ENCODE measurements around the gene ZNF821. TPM values are rescaled to one million over a fixed set of nuclear protein-coding genes. Genes with fewer than 3 reads are reported as not detected.

The ZNF821 gene
- total RNA-seq, 3 donors from 2014 or later, result 3.7 to 11.1 (median 9.8) TPM

DNA sequence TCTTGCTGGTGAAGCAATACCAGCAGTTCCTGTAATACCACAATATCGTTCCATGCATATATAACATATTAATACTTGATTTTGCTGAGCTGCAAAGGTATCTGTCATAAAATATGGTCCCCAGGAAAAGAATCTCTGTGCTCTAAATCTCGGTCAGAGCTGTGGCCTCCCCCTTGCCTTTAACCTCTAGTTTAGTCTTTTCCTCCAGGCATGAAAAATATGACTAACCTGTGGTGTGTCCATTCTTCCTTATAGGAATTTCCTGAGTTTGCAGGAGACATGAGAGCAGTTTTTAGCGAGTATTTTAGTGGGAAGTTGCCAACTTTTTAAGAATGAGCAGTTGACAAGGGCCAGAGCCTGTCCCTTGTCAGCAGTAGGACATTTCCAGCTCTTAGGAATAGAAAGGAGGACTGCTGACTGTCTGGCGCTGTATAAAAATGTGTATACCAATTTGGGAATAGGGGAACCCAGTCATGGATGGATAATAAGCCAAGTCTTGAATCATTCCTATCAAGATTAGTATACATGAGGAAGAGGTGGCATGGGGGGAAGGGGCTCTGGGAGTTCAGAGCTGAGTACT is 29.5 kb downstream of the ZNF821 start:
- Histone ChIP-seq H3K36me3 (peaks cover 3% of the 10 kb centered on the region), H3K27ac (peak overlapping the region in 1 of 2 donors; percentile 18), H3K9me3 (no peaks in the 10 kb centered on the region), H3K27me3 (no peaks in the 10 kb centered on the region), H3K4me1 (peaks cover 0 to 5% of the 10 kb centered on the region in 2 donors), H3K4me3 (no peak overlapping the region)
- no peak for DNase-seq (ENCODE audit: low spot score in 2 of 2)
- no peak for TF ChIP-seq POLR2A (IDR thresholded peaks at IDR 0.05)
- TF ChIP-seq, protein P1, sequence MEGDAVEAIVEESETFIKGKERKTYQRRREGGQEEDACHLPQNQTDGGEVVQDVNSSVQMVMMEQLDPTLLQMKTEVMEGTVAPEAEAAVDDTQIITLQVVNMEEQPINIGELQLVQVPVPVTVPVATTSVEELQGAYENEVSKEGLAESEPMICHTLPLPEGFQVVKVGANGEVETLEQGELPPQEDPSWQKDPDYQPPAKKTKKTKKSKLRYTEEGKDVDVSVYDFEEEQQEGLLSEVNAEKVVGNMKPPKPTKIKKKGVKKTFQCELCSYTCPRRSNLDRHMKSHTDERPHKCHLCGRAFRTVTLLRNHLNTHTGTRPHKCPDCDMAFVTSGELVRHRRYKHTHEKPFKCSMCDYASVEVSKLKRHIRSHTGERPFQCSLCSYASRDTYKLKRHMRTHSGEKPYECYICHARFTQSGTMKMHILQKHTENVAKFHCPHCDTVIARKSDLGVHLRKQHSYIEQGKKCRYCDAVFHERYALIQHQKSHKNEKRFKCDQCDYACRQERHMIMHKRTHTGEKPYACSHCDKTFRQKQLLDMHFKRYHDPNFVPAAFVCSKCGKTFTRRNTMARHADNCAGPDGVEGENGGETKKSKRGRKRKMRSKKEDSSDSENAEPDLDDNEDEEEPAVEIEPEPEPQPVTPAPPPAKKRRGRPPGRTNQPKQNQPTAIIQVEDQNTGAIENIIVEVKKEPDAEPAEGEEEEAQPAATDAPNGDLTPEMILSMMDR (IDR thresholded peaks at IDR 0.05), result no peak
- TF ChIP-seq POLR2AphosphoS5 (IDR thresholded peaks at IDR 0.05), result no peak
- intact Hi-C loops (cut with DNase I; ENCODE audit: low total_unique reads), result no loop called here

- H3K4me3 ChIP-seq, result no peak overlapping the region
These were observed 30.6 kb downstream of the ZNF821 start for GRCh38 chr16:71853413-71853812.

DNA sequence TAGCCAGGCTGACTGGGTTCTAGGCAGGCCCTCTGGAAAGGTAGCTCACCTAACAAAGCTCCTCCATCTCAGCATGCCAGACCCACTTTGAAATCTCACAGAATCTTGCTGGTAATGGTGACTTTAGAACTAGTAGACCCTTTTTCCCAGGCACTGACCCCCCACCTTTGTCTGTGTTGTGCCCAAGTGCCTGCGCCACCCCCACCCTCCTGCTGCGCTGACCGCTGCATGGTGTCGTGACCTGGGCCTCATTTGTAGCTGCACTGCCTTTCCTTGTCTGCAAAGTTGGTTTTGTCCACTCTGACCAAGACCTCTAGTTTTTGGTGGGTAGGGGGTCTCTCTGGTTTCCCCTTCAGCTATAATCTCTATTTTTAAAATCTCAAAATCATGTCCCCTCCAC is 31.4 kb downstream of the ZNF821 start:
- intact Hi-C loops (cut with DNase I; ENCODE audit: low total_unique reads), result no loop called here
- DNase-seq (ENCODE audit: low spot score in 2 of 2), result no peak
- no peaks in the 10 kb centered on the region for H3K9me3 ChIP-seq
- H3K27ac ChIP-seq, result no peak overlapping the region
- H3K36me3 ChIP-seq, result peaks cover 6% of the 10 kb centered on the region
- H3K27me3 ChIP-seq, result no peaks in the 10 kb centered on the region
- H3K4me1 ChIP-seq, result no peaks in the 10 kb centered on the region
- no peak for TF ChIP-seq POLR2AphosphoS5 (IDR thresholded peaks at IDR 0.05)
- TF ChIP-seq POLR2A (IDR thresholded peaks at IDR 0.05), result no peak
- TF ChIP-seq, protein P1 (IDR thresholded peaks at IDR 0.05), result no peak
- H3K4me3 ChIP-seq, result no peak overlapping the region

More at GRCh38 chr16:71853413-71853812, 30.6 kb downstream of the ZNF821 start:
- Histone ChIP-seq H3K27ac (no peak overlapping the region), H3K27me3 (no peaks in the 10 kb centered on the region), H3K9me3 (no peaks in the 10 kb centered on the region), H3K4me1 (no peaks in the 10 kb centered on the region), H3K36me3 (peaks cover 6% of the 10 kb centered on the region)
- no peak for DNase-seq (ENCODE audit: low spot score in 2 of 2)
- intact Hi-C loops (cut with DNase I; ENCODE audit: low total_unique reads), result no loop called here
- TF ChIP-seq POLR2AphosphoS5 (IDR thresholded peaks at IDR 0.05) (no peak), POLR2A (IDR thresholded peaks at IDR 0.05) (no peak)
- TF ChIP-seq, protein P1 (IDR thresholded peaks at IDR 0.05), result no peak

GRCh38 chr16:71852158-71852557 is 31.8 kb downstream of the ZNF821 start:
- H3K4me1 ChIP-seq, result no peaks in the 10 kb centered on the region
- intact Hi-C loops (cut with DNase I; ENCODE audit: low total_unique reads), result no loop called here
- H3K4me3 ChIP-seq, result no peak overlapping the region
- no peaks in the 10 kb centered on the region for H3K27me3 ChIP-seq
- H3K9me3 ChIP-seq, result no peaks in the 10 kb centered on the region
- no peak overlapping the region for H3K27ac ChIP-seq
- TF ChIP-seq POLR2AphosphoS5 (IDR thresholded peaks at IDR 0.05), result no peak
- TF ChIP-seq, protein P1 (IDR thresholded peaks at IDR 0.05), result no peak
- no peak for TF ChIP-seq POLR2A (IDR thresholded peaks at IDR 0.05)
- DNase-seq (ENCODE audit: low spot score in 2 of 2), result no peak
- H3K36me3 ChIP-seq, result peaks cover 6% of the 10 kb centered on the region

GRCh38 chr16:71851746-71852145 is 32.2 kb downstream of the ZNF821 start:
- H3K4me1 ChIP-seq, result no peaks in the 10 kb centered on the region
- no peak for TF ChIP-seq POLR2A (IDR thresholded peaks at IDR 0.05)
- TF ChIP-seq, protein P1 (IDR thresholded peaks at IDR 0.05), result no peak
- no peak for TF ChIP-seq POLR2AphosphoS5 (IDR thresholded peaks at IDR 0.05)
- no peaks in the 10 kb centered on the region for H3K9me3 ChIP-seq
- peaks cover 6% of the 10 kb centered on the region for H3K36me3 ChIP-seq
- H3K27me3 ChIP-seq, result no peaks in the 10 kb centered on the region
- no peak overlapping the region for H3K4me3 ChIP-seq
- no peak for DNase-seq (ENCODE audit: low spot score in 2 of 2)
- peak overlapping the region in 1 of 2 donors; percentile 26 for H3K27ac ChIP-seq
- intact Hi-C loops (cut with DNase I; ENCODE audit: low total_unique reads), result no loop called here

All from breast epithelium (tissue), 4 donors.